ENCODE measurements around the gene SMAD7.
A peak's percentile ranks its signal among the peaks of the same experiment; 100 is the strongest.

Gene SMAD7

GRCh38 chr18:48934723-48935432, 15.9 kb downstream of the SMAD7 start:
- Histone ChIP-seq H3K9ac (ENCODE audit: low read length) (peak overlapping the region; percentile 74), H3K4me2 (ENCODE audit: low read length, poor library complexity, severe bottlenecking) (no peak overlapping the region), H2BK5ac (ENCODE audit: low read depth, low read length, poor library complexity, severe bottlenecking) (no peak overlapping the region), H3K79me1 (replicated peaks; ENCODE audit: low read length, poor library complexity, severe bottlenecking) (no peaks in the 10 kb centered on the region), H3K4ac (ENCODE audit: low read depth in 1 of 2, low read length in 2 of 2) (peak overlapping the region in 1 of 2 experiments; percentile 57), H2BK15ac (ENCODE audit: low read depth, poor library complexity, severe bottlenecking) (no peak overlapping the region), H3K4me1 (ENCODE audit: control insufficient read depth, insufficient read depth, low read depth, low read length) (peaks cover 68% of the 10 kb centered on the region), H3K23ac (ENCODE audit: low read length in 2 of 2) (no peak overlapping the region), H3K27ac (ENCODE audit: low read length, poor library complexity, severe bottlenecking) (peak overlapping the region; percentile 24), H4K8ac (ENCODE audit: low read length) (no peak overlapping the region), H2AK5ac (ENCODE audit: low read length, severe bottlenecking) (peak overlapping the region; percentile 64), H2BK12ac (ENCODE audit: low read length in 2 of 2) (peak overlapping the region in 1 of 2 experiments; percentile 77), H2BK120ac (ENCODE audit: low read depth, low read length) (no peak overlapping the region), H3K18ac (ENCODE audit: low read depth in 1 of 2, low read length in 2 of 2) (peak overlapping the region; percentile 52 to 61), H3K36me3 (ENCODE audit: control insufficient read depth in 1 of 2, insufficient read depth in 2 of 2, low read depth in 1 of 2, low read length in 2 of 2) (peaks cover 32 to 43% of the 10 kb centered on the region in 2 experiments), H4K91ac (ENCODE audit: low read length) (no peak overlapping the region), H3K14ac (ENCODE audit: low read length in 2 of 2) (no peak overlapping the region), H3K27me3 (ENCODE audit: control insufficient read depth in 1 of 2, insufficient read depth in 1 of 2, low read length in 2 of 2) (no peaks in the 10 kb centered on the region), H3K9me3 (ENCODE audit: control insufficient read depth, low read length) (no peaks in the 10 kb centered on the region), H2AFZ (ENCODE audit: low read depth, low read length) (no peak overlapping the region), H3K4me3 (ENCODE audit: insufficient read depth in 1 of 2, low read depth in 1 of 2, low read length in 2 of 2) (peak overlapping the region in 1 of 2 experiments; percentile 63)
- peak; percentile 35 for DNase-seq
- WGBS: 65% methylated on average over 14 of the region's 14 CpGs

DNA sequence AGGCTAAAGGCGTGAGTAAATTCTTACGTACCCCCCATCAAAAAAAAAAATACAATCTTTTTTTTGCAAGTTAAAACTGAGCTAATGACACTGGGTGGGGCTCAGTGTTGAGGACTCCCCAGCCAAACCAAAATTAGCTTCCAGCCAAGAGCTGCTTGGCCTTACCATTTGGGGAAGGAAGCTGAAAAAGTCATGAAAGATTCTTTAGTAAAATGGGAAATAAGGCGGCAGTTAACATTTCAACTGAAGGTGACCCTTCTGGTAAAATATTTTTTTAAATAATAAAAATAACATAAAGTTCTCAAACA, 16.4 kb downstream of the SMAD7 start:
- no peak overlapping the region for H3K23ac ChIP-seq (ENCODE audit: low read length in 2 of 2)
- peak overlapping the region; percentile 97 for H3K27ac ChIP-seq (ENCODE audit: low read length, poor library complexity, severe bottlenecking)
- H3K4me2 ChIP-seq (ENCODE audit: low read length, poor library complexity, severe bottlenecking): no peak overlapping the region
- no peak overlapping the region for H3K14ac ChIP-seq (ENCODE audit: low read length in 2 of 2)
- no peak overlapping the region for H2BK15ac ChIP-seq (ENCODE audit: low read depth, poor library complexity, severe bottlenecking)
- H3K9me3 ChIP-seq (ENCODE audit: control insufficient read depth, low read length): no peaks in the 10 kb centered on the region
- no peak overlapping the region for H4K8ac ChIP-seq (ENCODE audit: low read length)
- peak overlapping the region in 1 of 2 experiments; percentile 63 for H3K4me3 ChIP-seq (ENCODE audit: insufficient read depth in 1 of 2, low read depth in 1 of 2, low read length in 2 of 2)
- H2AK5ac ChIP-seq (ENCODE audit: low read length, severe bottlenecking): peak overlapping the region; percentile 47
- H3K27me3 ChIP-seq (ENCODE audit: control insufficient read depth in 1 of 2, insufficient read depth in 1 of 2, low read length in 2 of 2): no peaks in the 10 kb centered on the region
- H2BK5ac ChIP-seq (ENCODE audit: low read depth, low read length, poor library complexity, severe bottlenecking): peak overlapping the region; percentile 75
- WGBS: no CpG with 5 or more reads among the region's 3 CpGs
- peaks cover 31 to 40% of the 10 kb centered on the region in 2 experiments for H3K36me3 ChIP-seq (ENCODE audit: control insufficient read depth in 1 of 2, insufficient read depth in 2 of 2, low read depth in 1 of 2, low read length in 2 of 2)
- no peak for DNase-seq
- no peak overlapping the region for H2AFZ ChIP-seq (ENCODE audit: low read depth, low read length)
- peak overlapping the region; percentile 74 for H3K9ac ChIP-seq (ENCODE audit: low read length)
- H2BK120ac ChIP-seq (ENCODE audit: low read depth, low read length): peak overlapping the region; percentile 9
- H4K91ac ChIP-seq (ENCODE audit: low read length): peak overlapping the region; percentile 14
- H2BK12ac ChIP-seq (ENCODE audit: low read length in 2 of 2): no peak overlapping the region
- H3K18ac ChIP-seq (ENCODE audit: low read depth in 1 of 2, low read length in 2 of 2): no peak overlapping the region
- peaks cover 65% of the 10 kb centered on the region for H3K4me1 ChIP-seq (ENCODE audit: control insufficient read depth, insufficient read depth, low read depth, low read length)
- no peaks in the 10 kb centered on the region for H3K79me1 ChIP-seq (replicated peaks; ENCODE audit: low read length, poor library complexity, severe bottlenecking)
- peak overlapping the region in 1 of 2 experiments; percentile 47 for H3K4ac ChIP-seq (ENCODE audit: low read depth in 1 of 2, low read length in 2 of 2)

DNA sequence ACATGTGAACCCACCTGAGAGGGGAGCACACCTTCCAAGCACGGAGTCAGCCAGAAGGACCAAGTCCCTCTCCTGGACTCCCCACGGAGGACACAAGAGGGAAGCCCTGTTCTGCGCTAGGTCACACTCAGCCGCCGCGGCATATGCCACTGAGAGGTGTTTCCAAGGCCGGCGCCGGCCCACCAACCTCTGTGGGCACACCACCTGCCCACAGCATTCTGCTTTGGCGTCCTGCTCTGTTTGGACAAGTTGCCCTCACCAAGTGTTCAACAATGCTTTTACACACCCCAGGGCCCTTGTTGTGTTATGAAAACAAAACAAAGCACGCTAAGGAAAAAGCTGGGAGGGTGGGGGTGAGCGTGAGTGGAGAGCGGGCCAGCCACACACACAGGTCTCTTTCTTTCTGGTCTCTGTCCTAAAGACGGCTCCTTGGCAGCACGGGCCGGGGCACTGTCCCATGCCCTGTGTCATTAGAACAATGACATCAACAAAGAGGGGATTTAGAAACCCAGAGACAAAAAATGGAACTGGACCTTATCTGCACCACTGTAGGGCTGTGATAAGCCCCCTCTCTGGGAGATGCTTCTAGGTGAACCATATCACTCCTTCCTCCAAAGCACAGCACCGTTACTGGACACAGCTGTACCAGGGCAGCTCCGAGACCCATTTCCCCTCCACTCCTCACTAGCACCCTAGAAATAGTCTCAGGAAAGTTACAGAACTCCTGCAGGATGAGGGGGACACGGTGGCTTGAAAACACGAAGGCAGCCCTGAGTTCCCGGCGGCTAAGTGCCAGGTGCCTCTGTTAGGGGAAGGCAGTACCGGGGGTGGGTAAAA, 17.0 kb downstream of the SMAD7 start:
- H3K27me3 ChIP-seq (ENCODE audit: control insufficient read depth in 1 of 2, insufficient read depth in 1 of 2, low read length in 2 of 2): no peaks in the 10 kb centered on the region
- H3K9ac ChIP-seq (ENCODE audit: low read length): peak overlapping the region; percentile 74
- peaks cover 63% of the 10 kb centered on the region for H3K4me1 ChIP-seq (ENCODE audit: control insufficient read depth, insufficient read depth, low read depth, low read length)
- H4K91ac ChIP-seq (ENCODE audit: low read length): peak overlapping the region; percentile 23
- no peaks in the 10 kb centered on the region for H3K79me1 ChIP-seq (replicated peaks; ENCODE audit: low read length, poor library complexity, severe bottlenecking)
- peak overlapping the region; percentile 9 to 85 for H2BK12ac ChIP-seq (ENCODE audit: low read length in 2 of 2)
- peak overlapping the region; percentile 34 to 54 for H3K18ac ChIP-seq (ENCODE audit: low read depth in 1 of 2, low read length in 2 of 2)
- peak overlapping the region; percentile 71 for H2AK5ac ChIP-seq (ENCODE audit: low read length, severe bottlenecking)
- WGBS: 88% methylated on average over 17 of the region's 23 CpGs
- no peak overlapping the region for H2BK15ac ChIP-seq (ENCODE audit: low read depth, poor library complexity, severe bottlenecking)
- peak overlapping the region; percentile 9 for H2BK120ac ChIP-seq (ENCODE audit: low read depth, low read length)
- no peak overlapping the region for H2AFZ ChIP-seq (ENCODE audit: low read depth, low read length)
- H3K27ac ChIP-seq (ENCODE audit: low read length, poor library complexity, severe bottlenecking): peak overlapping the region; percentile 97
- no peaks in the 10 kb centered on the region for H3K9me3 ChIP-seq (ENCODE audit: control insufficient read depth, low read length)
- peak overlapping the region in 1 of 2 experiments; percentile 63 for H3K4me3 ChIP-seq (ENCODE audit: insufficient read depth in 1 of 2, low read depth in 1 of 2, low read length in 2 of 2)
- peak overlapping the region; percentile 26 for H3K4me2 ChIP-seq (ENCODE audit: low read length, poor library complexity, severe bottlenecking)
- H3K23ac ChIP-seq (ENCODE audit: low read length in 2 of 2): no peak overlapping the region
- peak overlapping the region; percentile 75 for H2BK5ac ChIP-seq (ENCODE audit: low read depth, low read length, poor library complexity, severe bottlenecking)
- peaks cover 31 to 38% of the 10 kb centered on the region in 2 experiments for H3K36me3 ChIP-seq (ENCODE audit: control insufficient read depth in 1 of 2, insufficient read depth in 2 of 2, low read depth in 1 of 2, low read length in 2 of 2)
- DNase-seq: no peak
- peak overlapping the region; percentile 67 for H4K8ac ChIP-seq (ENCODE audit: low read length)
- H3K4ac ChIP-seq (ENCODE audit: low read depth in 1 of 2, low read length in 2 of 2): peak overlapping the region; percentile 47 to 80
- peak overlapping the region in 1 of 2 experiments; percentile 58 for H3K14ac ChIP-seq (ENCODE audit: low read length in 2 of 2)
